ENCODE results near the gene PROK2. TPM values are rescaled to one million over a fixed set of nuclear protein-coding genes. Genes with fewer than 3 reads are reported as not detected.

PROK2 gene
- total RNA-seq = not detected in 2 replicates

- no peak for DNase-seq (ENCODE audit: extremely low read depth, low read depth, low spot score)
These were observed at the start of gene PROK2 for GRCh38 chr3:71784914-71785531. PROK2 (minus strand) TSS chr3:71785148; CDS start chr3:71785052, 96 bp downstream.

DNA sequence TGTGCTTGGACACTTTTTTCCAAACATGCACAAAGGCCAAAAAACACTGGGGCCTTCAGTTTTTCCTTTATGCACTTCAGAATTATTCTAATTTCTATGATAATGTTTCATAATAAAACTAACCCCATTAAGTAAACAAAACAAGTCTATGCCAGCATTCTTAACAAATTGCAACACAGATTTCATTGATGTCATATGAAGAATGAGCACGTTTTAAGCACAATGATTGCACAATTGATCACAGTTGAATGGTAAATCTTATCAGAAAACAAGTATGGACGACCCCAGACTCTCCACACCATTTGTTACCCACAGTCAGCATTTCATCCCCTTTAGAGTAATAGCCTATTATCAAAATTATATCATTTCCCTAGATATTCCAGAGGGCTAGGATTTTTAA is 46.7 kb upstream of the PROK2 start:
- DNase-seq (ENCODE audit: extremely low read depth, low read depth, low spot score) = no peak

DNA sequence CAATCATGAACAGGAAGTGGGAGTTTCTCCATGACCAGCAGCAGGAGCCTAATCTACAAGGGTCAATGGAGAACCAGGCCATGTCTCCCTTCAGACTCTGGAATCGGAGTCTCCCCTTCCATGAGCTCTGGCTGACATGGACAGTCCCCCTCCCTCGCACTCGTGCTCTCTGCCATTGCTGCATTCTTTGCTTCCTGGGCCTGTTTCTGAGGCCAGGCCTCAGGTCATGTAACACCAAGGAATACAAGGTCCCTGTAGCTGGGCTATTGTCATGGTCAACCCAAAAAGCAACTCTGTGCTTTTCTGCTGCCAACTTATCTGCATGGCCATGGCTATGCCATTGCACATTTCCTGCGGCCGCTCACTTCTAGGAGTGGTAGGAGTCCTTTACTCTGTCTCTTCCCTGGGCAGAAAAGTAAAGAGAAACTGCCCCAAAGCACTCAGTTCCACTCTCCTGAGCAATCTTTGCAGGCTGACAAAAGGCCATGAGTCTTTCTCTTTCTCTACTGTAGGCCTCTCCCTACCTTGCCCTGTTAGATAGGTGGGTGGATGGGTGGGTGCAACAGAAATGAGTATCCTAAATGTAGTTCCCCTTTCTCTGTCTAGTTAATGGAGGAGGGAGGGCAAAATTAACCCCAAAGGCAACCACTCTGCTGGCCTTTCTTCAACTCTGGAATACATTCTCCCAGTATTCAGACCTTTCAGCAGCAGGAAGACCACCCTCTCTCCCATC is 40.8 kb upstream of the PROK2 start:
- DNase-seq (ENCODE audit: extremely low read depth, low read depth, low spot score) = no peak

DNA sequence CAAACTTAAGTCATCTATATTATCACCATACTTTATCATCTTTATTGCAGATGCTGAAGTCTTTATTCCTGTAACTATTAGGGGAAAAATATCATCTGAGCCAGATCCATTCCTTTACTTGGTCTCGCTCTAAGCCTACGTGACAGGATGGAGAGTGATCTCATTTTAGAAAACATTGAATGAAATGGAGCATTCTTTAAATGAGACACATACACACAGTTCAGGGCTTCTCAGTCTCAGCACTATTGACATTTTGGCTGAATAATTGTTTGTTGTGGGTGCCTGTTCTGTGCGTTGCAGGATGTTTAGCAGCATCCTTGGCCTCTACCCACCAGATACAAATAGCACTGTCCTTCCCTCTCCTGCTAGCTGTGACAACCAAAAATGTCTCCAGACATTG is 36.2 kb upstream of the PROK2 start:
- DNase-seq (ENCODE audit: extremely low read depth, low read depth, low spot score) = no peak

DNA sequence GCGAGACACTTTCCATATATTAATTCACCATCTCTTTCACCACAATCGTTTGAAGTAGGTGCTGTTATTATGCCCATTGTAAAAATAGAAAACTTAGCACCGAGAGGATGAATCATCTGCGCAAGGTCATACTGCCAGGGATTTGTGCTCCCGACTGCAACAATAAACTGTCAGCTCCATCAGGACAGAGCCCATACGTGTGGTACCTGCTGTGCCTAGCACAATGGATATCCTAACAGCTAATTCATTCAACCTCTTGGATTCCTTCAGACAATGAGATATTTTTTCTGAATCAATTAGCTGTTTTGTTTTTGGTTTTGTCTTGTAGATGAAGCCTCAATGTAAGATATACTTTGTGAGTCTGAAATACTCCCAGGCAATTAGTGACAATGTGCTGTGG is 32.3 kb upstream of the PROK2 start:
- DNase-seq (ENCODE audit: extremely low read depth, low read depth, low spot score) = no peak

DNA sequence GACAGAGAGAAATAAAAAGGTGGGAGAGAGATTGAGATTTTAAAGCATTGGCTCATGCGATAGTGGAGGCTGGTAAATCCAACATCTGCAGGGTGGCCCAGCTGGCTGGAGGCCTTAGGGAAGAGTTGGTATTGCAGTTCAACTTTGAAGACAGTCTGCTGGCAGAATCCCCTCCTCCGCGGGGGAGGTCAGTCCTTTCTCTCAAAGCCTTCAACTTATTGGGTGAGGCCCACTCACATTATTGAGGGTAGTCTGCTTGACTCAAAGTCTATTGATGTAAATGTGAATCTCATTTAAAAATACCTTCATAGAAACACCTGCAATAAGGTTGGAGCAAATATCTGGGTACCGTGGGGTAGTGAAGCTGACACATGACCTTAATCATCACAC is 31.8 kb upstream of the PROK2 start:
- DNase-seq (ENCODE audit: extremely low read depth, low read depth, low spot score) = no peak

- DNase-seq (ENCODE audit: extremely low read depth, low read depth, low spot score) = no peak
These were observed 30.6 kb upstream of the PROK2 start for GRCh38 chr3:71815340-71816067.

DNA sequence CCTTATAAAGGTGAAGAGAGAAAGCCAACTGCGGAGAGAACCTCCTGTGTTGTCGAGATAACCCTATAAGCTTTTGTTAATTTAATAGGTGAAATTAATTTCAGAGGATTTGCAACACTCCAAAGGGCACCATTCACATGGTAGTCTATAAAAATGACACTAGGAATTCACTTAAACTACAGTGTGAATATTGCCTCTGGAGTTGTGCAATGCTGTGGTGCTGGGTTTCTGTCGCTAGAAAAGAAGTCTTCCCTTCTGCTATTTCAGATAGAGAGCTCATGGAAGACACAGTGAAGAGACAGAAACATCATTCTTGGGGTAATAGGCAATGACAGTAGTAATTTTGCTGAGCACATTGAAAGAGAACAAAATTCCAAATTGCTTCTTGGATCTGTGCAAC is 28.8 kb upstream of the PROK2 start:
- no peak for DNase-seq (ENCODE audit: extremely low read depth, low read depth, low spot score)

GRCh38 chr3:71813073-71813472 is 28.1 kb upstream of the PROK2 start:
- no peak for DNase-seq (ENCODE audit: extremely low read depth, low read depth, low spot score)

- DNase-seq (ENCODE audit: extremely low read depth, low read depth, low spot score) = no peak
These were observed 25.1 kb upstream of the PROK2 start for GRCh38 chr3:71810056-71810455.

DNA sequence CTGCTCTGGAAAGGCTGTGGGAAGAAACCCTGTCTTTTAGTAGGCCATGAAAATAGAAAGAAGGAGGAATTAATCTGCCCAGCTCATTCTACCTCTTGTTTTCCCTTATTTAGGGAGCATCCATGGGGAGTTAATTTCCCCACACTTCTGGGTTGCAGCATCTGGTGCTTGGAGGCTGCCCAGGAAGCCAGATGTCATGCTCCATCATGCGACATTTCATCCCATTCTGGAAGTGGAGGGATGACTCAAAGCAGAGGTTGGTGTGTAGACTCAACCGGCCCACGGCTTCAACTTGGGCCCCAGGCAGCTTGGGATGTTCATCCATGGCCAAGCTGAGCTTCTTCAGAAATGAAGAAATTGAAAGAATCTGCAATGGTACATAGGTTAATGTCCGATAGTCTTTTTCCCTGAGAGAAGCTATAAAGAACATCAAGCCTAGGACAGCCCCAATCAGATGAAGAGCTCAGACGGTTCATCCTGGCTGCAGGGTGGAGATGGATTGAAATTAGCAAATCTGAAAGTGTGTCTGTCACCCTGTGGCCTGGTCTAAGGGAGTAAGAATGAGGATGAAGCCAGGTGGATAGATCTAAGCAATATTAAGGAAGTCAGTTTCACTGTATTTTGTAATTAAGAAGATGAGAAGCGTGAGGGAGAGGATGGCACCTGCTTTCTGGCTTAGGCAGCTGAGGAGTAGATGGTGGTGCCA is 24.5 kb upstream of the PROK2 start:
- no peak for DNase-seq (ENCODE audit: extremely low read depth, low read depth, low spot score)

GRCh38 chr3:71806736-71807135 is 21.8 kb upstream of the PROK2 start:
- no peak for DNase-seq (ENCODE audit: extremely low read depth, low read depth, low spot score)

DNA sequence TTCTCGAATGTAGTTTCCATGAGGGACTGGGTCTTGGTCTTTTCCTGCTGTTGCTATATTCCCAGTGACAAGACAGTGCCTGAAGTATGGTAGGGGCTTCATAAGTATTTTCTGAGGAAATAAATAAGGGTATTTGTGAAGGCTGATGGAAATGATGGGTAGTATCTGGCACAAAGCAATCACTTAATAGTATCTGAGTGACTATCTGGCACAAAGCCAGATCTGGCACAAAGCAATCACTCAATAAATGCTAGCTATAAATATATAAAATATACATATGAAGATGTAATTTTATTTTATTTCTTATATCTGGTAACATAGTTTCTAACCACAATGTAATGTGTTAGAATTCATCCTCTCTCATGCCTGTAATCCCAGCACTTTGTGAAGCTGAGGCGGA is 20.7 kb upstream of the PROK2 start:
- DNase-seq (ENCODE audit: extremely low read depth, low read depth, low spot score) = no peak

DNA sequence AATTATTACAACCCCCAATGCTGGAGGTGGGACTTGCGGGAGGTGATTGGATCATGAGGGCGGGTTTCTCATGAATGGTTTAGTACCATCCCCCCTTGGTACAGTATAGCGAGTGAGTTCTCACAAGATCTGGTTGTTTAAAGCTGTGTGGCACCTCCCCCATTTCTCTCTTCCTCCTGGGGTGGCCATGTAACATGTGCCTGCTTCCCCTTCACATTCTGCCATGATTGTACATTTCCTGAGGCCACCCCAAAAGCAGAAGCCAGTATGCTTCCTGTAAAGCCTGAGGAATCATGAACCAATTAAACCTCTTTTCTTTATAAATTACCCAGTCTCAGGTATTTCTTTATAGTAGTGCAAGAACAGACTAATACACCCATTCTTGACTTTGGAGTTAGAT is 20.3 kb upstream of the PROK2 start:
- DNase-seq (ENCODE audit: extremely low read depth, low read depth, low spot score) = no peak

GRCh38 chr3:71803248-71803647 is 18.3 kb upstream of the PROK2 start:
- no peak for DNase-seq (ENCODE audit: extremely low read depth, low read depth, low spot score)

GRCh38 chr3:71801986-71802385 is 17.0 kb upstream of the PROK2 start:
- DNase-seq (ENCODE audit: extremely low read depth, low read depth, low spot score) = no peak

- no peak for DNase-seq (ENCODE audit: extremely low read depth, low read depth, low spot score)
These were observed 15.1 kb upstream of the PROK2 start for GRCh38 chr3:71800023-71800422.

GRCh38 chr3:71797455-71797854 is 12.5 kb upstream of the PROK2 start:
- DNase-seq (ENCODE audit: extremely low read depth, low read depth, low spot score) = no peak

GRCh38 chr3:71796290-71796689 is 11.3 kb upstream of the PROK2 start:
- no peak for DNase-seq (ENCODE audit: extremely low read depth, low read depth, low spot score)

DNA sequence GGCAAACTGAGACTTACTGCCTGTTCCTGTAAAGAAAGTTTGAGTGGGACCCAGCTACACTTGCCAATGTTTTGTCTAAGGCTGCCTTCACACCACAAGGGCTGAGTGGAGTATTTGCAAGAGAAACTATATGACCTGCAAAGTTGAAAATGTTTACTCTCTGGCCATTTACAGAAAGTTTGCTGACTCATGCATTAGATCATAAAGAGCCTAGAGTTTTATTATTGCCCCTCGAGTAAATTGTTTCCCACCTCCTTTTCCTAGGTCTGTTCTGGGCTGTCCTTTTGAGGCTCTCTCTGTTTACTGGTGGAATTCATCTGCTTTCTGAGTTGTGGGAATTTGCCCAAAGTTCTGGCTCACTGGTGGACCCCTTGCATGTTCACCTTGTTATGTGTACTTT is 6.7 kb upstream of the PROK2 start:
- DNase-seq (ENCODE audit: extremely low read depth, low read depth, low spot score) = no peak

DNA sequence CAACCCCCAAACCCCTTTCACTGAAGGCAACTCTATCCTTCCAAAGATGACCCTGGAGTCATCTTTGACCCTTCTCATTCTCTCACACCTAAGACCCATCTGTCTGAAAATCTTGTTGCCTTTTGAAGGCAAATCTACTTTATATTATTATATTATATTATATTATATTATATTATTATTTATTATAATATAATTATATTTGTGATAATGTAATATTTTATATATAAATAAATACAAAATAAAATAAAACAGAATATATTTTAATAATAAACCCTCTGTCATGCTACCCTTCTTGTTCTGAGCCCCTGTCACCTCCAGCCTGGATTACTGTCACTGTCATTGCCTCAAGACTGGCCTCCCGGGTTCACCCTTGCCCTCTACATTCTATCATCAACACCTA is 5.0 kb upstream of the PROK2 start:
- DNase-seq (ENCODE audit: extremely low read depth, low read depth, low spot score) = no peak
